Aorta (tissue), 5 donors: Measurements from ENCODE around the gene NAXE. TPM values are rescaled to one million over a fixed set of nuclear protein-coding genes. Genes with fewer than 3 reads are reported as not detected.

ENCODE experiments used
- ATAC-seq: fragments of 200-7000 bp; cut with Tn5 transposase; one replicate; pipeline ENCODE4 v1.9.1; 2022; ENCODE audit warnings: moderate library complexity; ENCODE audit not compliant: low FRiP score
- DNase-seq, 2 donors: peaks; one replicate each; pipeline ENCODE4 v3.0.0-alpha.2; 2020
- H3K27ac ChIP-seq, 2 donors: one replicate each; pipeline ENCODE4 v1.5.1; 2013; ENCODE audit warnings: low read length in 2 of 2, mild to moderate bottlenecking in 2 of 2, moderate library complexity in 2 of 2, control low read depth in 1 of 2, inconsistent platforms in 1 of 2, low read depth in 1 of 2
- H3K27me3 ChIP-seq, 2 donors: one replicate each; pipeline ENCODE4 v1.6.1; 2013; ENCODE audit warnings: control low read depth in 1 of 2, low read length in 1 of 2, mild to moderate bottlenecking in 1 of 2, moderate library complexity in 1 of 2; ENCODE audit not compliant: insufficient read depth in 2 of 2, control insufficient read depth in 1 of 2
- H3K36me3 ChIP-seq, 2 donors: one replicate each; pipeline ENCODE4 v1.6.1; 2013; ENCODE audit warnings: control low read depth in 1 of 2, low read length in 1 of 2, mild to moderate bottlenecking in 1 of 2; ENCODE audit not compliant: insufficient read depth in 2 of 2, control insufficient read depth in 1 of 2
- H3K4me1 ChIP-seq, 2 donors: one replicate each; pipeline ENCODE4 v1.6.1; 2013; ENCODE audit warnings: low read length in 2 of 2, control low read depth in 1 of 2, mild to moderate bottlenecking in 1 of 2, moderate library complexity in 1 of 2; ENCODE audit not compliant: insufficient read depth in 2 of 2, control insufficient read depth in 1 of 2
- H3K4me3 ChIP-seq, 2 donors: one replicate each; pipeline ENCODE4 v1.5.1; 2013; ENCODE audit warnings: low read length in 2 of 2, control low read depth in 1 of 2, mild to moderate bottlenecking in 1 of 2
- H3K9me3 ChIP-seq: one replicate; pipeline ENCODE4 v1.6.1; 2013; ENCODE audit warnings: mild to moderate bottlenecking, low read length; ENCODE audit not compliant: control insufficient read depth
- WGBS, 2 donors: extraction: QIAGEN DNeasy Blood & Tissue Kit; methylation state at CpG; one replicate each; pipeline ENCODE4 v1.1.7; 2013; 5-methylcytosine and 5-hydroxymethylcytosine counted together
- intact Hi-C, 2 donors: fragments of 100-400 bp; cut with DNase I; formaldehyde crosslinking; loops; one replicate each; pipeline versions ENCODE4 v1.14.2 to v1.15.0; 2022
- polyA plus RNA-seq, 2 donors: library from polyadenylated mRNA; stranded (reverse); fragments of 200-250 nt; gene quantifications; one replicate each; pipeline ENCODE4 v1.2.3, GENCODE V29; 2013
- total RNA-seq, 2 donors: library from RNA; stranded (reverse); fragmentation: NEBNext Ultra II Directional; extraction: Animal tissue kit (Norgen Biotek cat#: 25700); gene quantifications; one replicate each; pipeline ENCODE4 v1.2.1, GENCODE V29; 2021
- donor health status: healthy with polysubstance abuse.
- donor health status: Bipolar disorder and iron deficiency.
- donor health status: DM: no; HTN: no; CAD: no.
- donor health status: DM: no; HTN: no; CAD: no.
- donor health status: DM: yes; HTN: yes; CAD: no.

NAXE gene
- total and polyA plus RNA-seq, 4 donors = 41.5 to 69.4 (median 56.8) TPM

GRCh38 chr1:156641761-156642264 lies 50.2 kb downstream of the NAXE start, which contains the start of gene BCAN:
TSS of gene BCAN (plus strand) at chr1:156642117. CDS start at chr1:156646055, 3,938 bp downstream.
- no peaks in the 10 kb centered on the region for H3K9me3 ChIP-seq
- no peaks in the 10 kb centered on the region for H3K36me3 ChIP-seq
- intact Hi-C loops = no loop called here
- 0 to 1% methylated on average over 29 to 46 of the region's 46 CpGs for WGBS, 2 donors
- H3K27ac ChIP-seq = no peak within 1 kb of the TSS
- no peaks in the 10 kb centered on the region for H3K4me1 ChIP-seq
- DNase-seq (peak in 1 of 2 donors; percentile 80), ATAC-seq (peak; percentile 50)
- H3K4me3 ChIP-seq = no peak within 1 kb of the TSS
- H3K27me3 ChIP-seq = no peaks in the 10 kb centered on the region

GRCh38 chr1:156642265-156643048 lies 50.9 kb downstream of the NAXE start:
- Histone ChIP-seq H3K4me1 (no peaks in the 10 kb centered on the region), H3K4me3 (no peak overlapping the region), H3K36me3 (no peaks in the 10 kb centered on the region), H3K9me3 (no peaks in the 10 kb centered on the region), H3K27me3 (no peaks in the 10 kb centered on the region), H3K27ac (no peak overlapping the region)
- WGBS, 2 donors = 11 to 14% methylated on average over 40 of the region's 40 CpGs
- ATAC-seq = no peak
- no peak for DNase-seq
- intact Hi-C loops = no loop called here

- WGBS, 2 donors = 63 to 73% methylated on average over 7 of the region's 7 CpGs
- Histone ChIP-seq H3K9me3 (no peaks in the 10 kb centered on the region), H3K27me3 (no peaks in the 10 kb centered on the region), H3K27ac (no peak overlapping the region), H3K4me1 (no peaks in the 10 kb centered on the region), H3K36me3 (no peaks in the 10 kb centered on the region), H3K4me3 (no peak overlapping the region)
- no peak for DNase-seq
- no peak for ATAC-seq
- intact Hi-C loops = no loop called here
Observed at GRCh38 chr1:156643049-156643777, 51.6 kb downstream of the NAXE start.

GRCh38 chr1:156643778-156644092 lies 52.2 kb downstream of the NAXE start:
- no peak for ATAC-seq
- Histone ChIP-seq H3K9me3 (no peaks in the 10 kb centered on the region), H3K36me3 (no peaks in the 10 kb centered on the region), H3K4me1 (no peaks in the 10 kb centered on the region), H3K27ac (no peak overlapping the region), H3K4me3 (no peak overlapping the region), H3K27me3 (no peaks in the 10 kb centered on the region)
- DNase-seq = no peak
- WGBS, 2 donors = 84 to 89% methylated on average over 7 of the region's 7 CpGs
- intact Hi-C loops = no loop called here

Other genes starting within 250 kb of the NAXE start
- gene RHBG, start 222.6 kb upstream of the NAXE start, total RNA-seq = not detected
- gene RHBG, start 222.6 kb upstream of the NAXE start, polyA plus RNA-seq = not detected
- 10 to 100 TPM; 82.1 to 95.8 TPM for gene MEF2D, start 91.0 kb upstream of the NAXE start, total RNA-seq
- 10 to 100 TPM in 1 of 2 donors, 1 to 10 TPM in 1; 8.1 to 27.4 TPM for gene MEF2D, start 91.0 kb upstream of the NAXE start, polyA plus RNA-seq
- gene IQGAP3, start 19.2 kb upstream of the NAXE start, total RNA-seq = 1 to 10 TPM in 1 of 2 donors, under 1 TPM in 1; 0.58 to 2.3 TPM
- gene IQGAP3, start 19.2 kb upstream of the NAXE start, polyA plus RNA-seq = under 1 TPM; 0.10 to 0.38 TPM
- under 1 TPM in 1 of 2 donors, not detected in 1; 0.36 TPM for gene TTC24, start 12.1 kb upstream of the NAXE start, total RNA-seq
- gene TTC24, start 12.1 kb upstream of the NAXE start, polyA plus RNA-seq = not detected
- 10 to 100 TPM; 15.6 to 24.0 TPM for gene GPATCH4, start 9.7 kb downstream of the NAXE start, total RNA-seq
- gene GPATCH4, start 9.7 kb downstream of the NAXE start, polyA plus RNA-seq = 10 to 100 TPM; 12.2 to 22.4 TPM
- gene HAPLN2, start 27.6 kb downstream of the NAXE start, total RNA-seq = under 1 TPM; 0.39 to 0.94 TPM
- gene HAPLN2, start 27.6 kb downstream of the NAXE start, polyA plus RNA-seq = under 1 TPM in 1 of 2 donors, not detected in 1; 0.13 TPM
- under 1 TPM in 1 of 2 donors, not detected in 1; 0.36 TPM for gene BCAN, start 50.3 kb downstream of the NAXE start, total RNA-seq
- gene BCAN, start 50.3 kb downstream of the NAXE start, polyA plus RNA-seq = under 1 TPM in 1 of 2 donors, not detected in 1; 0.95 TPM
- 10 to 100 TPM; 47.9 to 57.2 TPM for gene NES, start 85.6 kb downstream of the NAXE start, total RNA-seq
- gene NES, start 85.6 kb downstream of the NAXE start, polyA plus RNA-seq = 1 to 10 TPM; 5.5 to 8.0 TPM
- gene CRABP2, start 113.8 kb downstream of the NAXE start, total RNA-seq = 10 to 100 TPM in 1 of 2 donors, 1 to 10 TPM in 1; 3.8 to 34.4 TPM
- 1 to 10 TPM; 6.5 to 7.8 TPM for gene CRABP2, start 113.8 kb downstream of the NAXE start, polyA plus RNA-seq
- gene METTL25B, start 136.7 kb downstream of the NAXE start, total RNA-seq = 10 to 100 TPM; 20.7 to 33.6 TPM
- gene METTL25B, start 136.7 kb downstream of the NAXE start, polyA plus RNA-seq = 10 to 100 TPM; 24.2 to 46.2 TPM
- gene ISG20L2, start 137.0 kb downstream of the NAXE start, total RNA-seq = 10 to 100 TPM; 20.6 to 26.9 TPM
- gene ISG20L2, start 137.0 kb downstream of the NAXE start, polyA plus RNA-seq = 10 to 100 TPM; 11.7 to 20.2 TPM
- gene MRPL24, start 149.3 kb downstream of the NAXE start, total RNA-seq = 10 to 100 TPM; 44.0 to 46.1 TPM
- gene MRPL24, start 149.3 kb downstream of the NAXE start, polyA plus RNA-seq = 10 to 100 TPM; 68.5 to 73.1 TPM
- 100 to 1,000 TPM; 106 to 135 TPM for gene HDGF, start 159.9 kb downstream of the NAXE start, total RNA-seq
- gene HDGF, start 159.9 kb downstream of the NAXE start, polyA plus RNA-seq = 100 to 1,000 TPM in 1 of 2 donors, 10 to 100 TPM in 1; 94.9 to 126 TPM
- 10 to 100 TPM; 41.0 to 50.2 TPM for gene PRCC, start 175.8 kb downstream of the NAXE start, total RNA-seq
- 10 to 100 TPM; 17.2 to 43.5 TPM for gene PRCC, start 175.8 kb downstream of the NAXE start, polyA plus RNA-seq
- 1 to 10 TPM; 2.7 to 2.9 TPM for gene SH2D2A, start 225.1 kb downstream of the NAXE start, total RNA-seq
- gene SH2D2A, start 225.1 kb downstream of the NAXE start, polyA plus RNA-seq = under 1 TPM in 1 of 2 donors, not detected in 1; 0.38 TPM